ENCODE data around the gene NISCH. TPM values are rescaled to one million over a fixed set of nuclear protein-coding genes. Genes with fewer than 3 reads are reported as not detected.

The NISCH gene
- total RNA-seq, 1 experiment from 2014 or later: 104 TPM

- no peaks in the 10 kb centered on the region for H3K4me1 ChIP-seq (ENCODE audit: insufficient read depth, low read length)
- no peak overlapping the region for H3K56ac ChIP-seq (ENCODE audit: insufficient read length, low read depth, low read length)
- no peak overlapping the region for H3K4ac ChIP-seq (ENCODE audit: low read depth, low read length)
- no peak overlapping the region for H3K4me2 ChIP-seq (ENCODE audit: insufficient read depth, insufficient read length, low read length)
- H2BK20ac ChIP-seq (ENCODE audit: low read depth, low read length, poor library complexity, severe bottlenecking): no peak overlapping the region
- H2BK5ac ChIP-seq (ENCODE audit: insufficient read length, low read length): no peak overlapping the region
- H2BK120ac ChIP-seq (ENCODE audit: low read depth, low read length, poor library complexity, severe bottlenecking): no peak overlapping the region
- no peaks in the 10 kb centered on the region for H3K27me3 ChIP-seq (ENCODE audit: insufficient read depth, low read length)
- no peak overlapping the region for H4K5ac ChIP-seq (ENCODE audit: insufficient read length, low read depth, low read length)
- no peak overlapping the region for H3T11ph ChIP-seq (ENCODE audit: low read length)
- no peaks in the 10 kb centered on the region for H3K9me3 Mint-ChIP-seq
- no CpG with 5 or more reads among the region's 6 CpGs for WGBS (ENCODE audit: extremely low coverage, insufficient read length, low lambda C conversion rate)
- H3K23me2 ChIP-seq (ENCODE audit: insufficient read length, low read depth, low read length, poor library complexity, severe bottlenecking): no peaks in the 10 kb centered on the region
- H2BK15ac ChIP-seq (ENCODE audit: low read depth, low read length): no peak overlapping the region
- DNase-seq: no peak
- no peak overlapping the region for H3K9ac ChIP-seq (ENCODE audit: extremely low read depth, insufficient read length, low read length)
- no peak overlapping the region for H2AK5ac ChIP-seq (ENCODE audit: insufficient read length, low read length)
- H3K79me2 ChIP-seq (ENCODE audit: insufficient read depth, low read length): no peaks in the 10 kb centered on the region
- no peak overlapping the region for H4K91ac ChIP-seq (ENCODE audit: insufficient read length, low read depth, low read length)
- H3K36me3 Mint-ChIP-seq (ENCODE audit: insufficient read depth in 1 of 3, low read depth in 3 of 3): no peaks in the 10 kb centered on the region
- peaks cover 14 to 20% of the 10 kb centered on the region in 2 experiments for H3K4me1 Mint-ChIP-seq
- no peak overlapping the region for H3K18ac ChIP-seq (ENCODE audit: insufficient read length, low read depth, low read length)
- no peak overlapping the region for H2BK12ac ChIP-seq (ENCODE audit: insufficient read length, low read depth, low read length)
- no peak overlapping the region for H2AFZ ChIP-seq (ENCODE audit: low read length)
- H3K79me1 ChIP-seq (ENCODE audit: insufficient read depth, low read depth, low read length, poor library complexity, severe bottlenecking): no peaks in the 10 kb centered on the region
- no peaks in the 10 kb centered on the region for H3K9me3 ChIP-seq (ENCODE audit: control insufficient read depth, low read depth, low read length)
- H3K27ac ChIP-seq (ENCODE audit: insufficient read length, low read depth, low read length): no peak overlapping the region
- TF ChIP-seq CTCF (conservative IDR thresholded peaks at IDR 0.05): no peak
- no peak overlapping the region for H3K14ac ChIP-seq (ENCODE audit: insufficient read depth, low read length)
- H3K4me3 Mint-ChIP-seq: no peak overlapping the region
- no peak overlapping the region for H3K23ac ChIP-seq (ENCODE audit: insufficient read length, low read depth, low read length)
- H4K8ac ChIP-seq (replicated peaks; ENCODE audit: insufficient read length, low read depth, low read length): no peak overlapping the region
- no peak overlapping the region for H3K27ac Mint-ChIP-seq
- H4K20me1 ChIP-seq (ENCODE audit: control insufficient read depth, insufficient read depth, insufficient read length): no peaks in the 10 kb centered on the region
- peaks cover 2% of the 10 kb centered on the region; the same call in 1 of the 2 replicates for H3K27me3 Mint-ChIP-seq (ENCODE audit: low read depth)
Observed at GRCh38 chr3:52438104-52438376, 17.4 kb upstream of the NISCH start.

All from H9 (cell line).